AG08396 (cell line): ENCODE results near the gene CYP4F3.
"Not testable (repeated sequence)": the region's sequence is repeated elsewhere in the genome, so short reads cannot be mapped to it uniquely, and the experiment has no call there.

ENCODE experiments used
- DNase-seq: peaks from one replicate; pipeline ENCODE4 v3.0.0; 2012; ENCODE audit warnings: low spot score, mixed read lengths

The CYP4F3 gene

DNA sequence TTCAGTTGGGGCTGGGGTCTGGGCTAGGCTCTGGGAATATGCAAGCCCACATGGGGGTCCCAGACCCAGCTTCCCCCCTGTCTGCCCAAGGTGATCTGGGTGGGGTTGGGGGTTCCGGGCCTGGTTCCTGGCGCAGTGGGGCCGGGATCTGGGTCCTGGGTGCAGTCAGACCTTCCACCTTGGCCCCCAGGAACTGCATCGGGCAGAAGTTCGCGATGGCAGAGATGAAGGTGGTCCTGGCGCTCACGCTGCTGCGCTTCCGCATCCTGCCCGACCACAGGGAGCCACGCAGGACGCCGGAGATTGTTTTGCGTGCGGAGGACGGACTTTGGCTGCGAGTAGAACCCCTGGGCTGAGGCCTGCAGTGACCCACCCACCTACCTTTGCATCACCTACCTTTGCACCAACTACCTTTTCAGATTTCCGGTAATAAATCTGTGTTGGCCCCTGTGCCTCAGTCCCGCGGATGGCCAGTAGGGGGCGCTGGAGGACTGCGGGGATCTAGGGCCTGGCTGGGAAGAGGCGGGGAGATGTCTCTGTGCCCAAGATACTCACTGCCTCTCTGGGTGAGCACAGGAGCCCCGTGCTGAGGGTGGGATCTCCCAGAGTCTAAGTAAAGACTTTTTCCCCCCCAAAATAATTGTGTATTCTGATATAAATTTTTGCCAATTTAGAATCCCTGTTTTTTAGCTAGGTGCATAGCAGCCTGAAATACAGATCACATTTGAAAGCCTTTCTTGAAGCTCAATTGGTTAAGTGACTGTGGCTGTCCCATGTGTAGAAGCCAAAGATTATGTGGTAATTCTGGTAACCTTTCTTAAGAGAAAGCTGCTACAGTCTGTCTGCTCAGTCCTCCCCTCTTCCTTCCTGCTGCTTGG is 11.5 kb upstream of the CYP4F3 start:
- peak; percentile 81 for DNase-seq

- DNase-seq = peak; percentile 22
These were observed 8.9 kb upstream of the CYP4F3 start for GRCh38 chr19:15631817-15632216.

DNA sequence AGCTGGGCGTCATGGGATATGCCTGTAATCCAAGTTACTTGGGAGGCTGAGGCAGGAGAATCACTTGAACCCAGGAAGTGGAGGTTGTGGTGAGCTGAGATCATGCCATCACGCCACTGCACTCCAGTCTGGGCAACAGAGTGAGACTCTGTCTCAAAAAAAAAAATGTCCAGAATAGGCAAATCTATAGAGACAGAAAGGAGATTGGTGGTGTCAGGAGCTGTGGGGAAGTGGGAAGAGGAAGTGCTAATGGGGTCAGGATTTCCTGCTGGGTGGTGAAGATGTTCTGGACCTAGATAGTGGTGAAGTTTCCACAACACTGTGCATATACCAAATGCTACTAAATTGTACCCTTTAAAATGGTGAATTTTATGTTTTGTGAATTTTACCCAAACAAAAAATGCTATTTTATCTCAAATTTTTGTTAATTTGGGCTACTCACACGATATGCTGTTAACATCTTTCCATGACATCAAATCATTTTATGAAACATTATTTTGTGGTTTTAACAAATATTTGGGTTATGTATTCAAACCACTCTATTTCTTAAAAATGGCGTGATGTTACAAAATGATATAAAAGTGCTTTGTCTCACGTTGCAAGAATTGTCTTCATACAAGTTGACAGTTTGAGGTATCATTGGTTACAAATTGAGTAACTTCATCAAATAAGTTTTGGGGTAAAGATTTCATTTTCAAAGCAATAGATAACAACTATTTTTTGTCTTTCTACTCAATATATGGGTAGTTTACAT is 7.4 kb upstream of the CYP4F3 start:
- no peak for DNase-seq

GRCh38 chr19:15634105-15634504 is 6.6 kb upstream of the CYP4F3 start:
- no peak for DNase-seq

DNA sequence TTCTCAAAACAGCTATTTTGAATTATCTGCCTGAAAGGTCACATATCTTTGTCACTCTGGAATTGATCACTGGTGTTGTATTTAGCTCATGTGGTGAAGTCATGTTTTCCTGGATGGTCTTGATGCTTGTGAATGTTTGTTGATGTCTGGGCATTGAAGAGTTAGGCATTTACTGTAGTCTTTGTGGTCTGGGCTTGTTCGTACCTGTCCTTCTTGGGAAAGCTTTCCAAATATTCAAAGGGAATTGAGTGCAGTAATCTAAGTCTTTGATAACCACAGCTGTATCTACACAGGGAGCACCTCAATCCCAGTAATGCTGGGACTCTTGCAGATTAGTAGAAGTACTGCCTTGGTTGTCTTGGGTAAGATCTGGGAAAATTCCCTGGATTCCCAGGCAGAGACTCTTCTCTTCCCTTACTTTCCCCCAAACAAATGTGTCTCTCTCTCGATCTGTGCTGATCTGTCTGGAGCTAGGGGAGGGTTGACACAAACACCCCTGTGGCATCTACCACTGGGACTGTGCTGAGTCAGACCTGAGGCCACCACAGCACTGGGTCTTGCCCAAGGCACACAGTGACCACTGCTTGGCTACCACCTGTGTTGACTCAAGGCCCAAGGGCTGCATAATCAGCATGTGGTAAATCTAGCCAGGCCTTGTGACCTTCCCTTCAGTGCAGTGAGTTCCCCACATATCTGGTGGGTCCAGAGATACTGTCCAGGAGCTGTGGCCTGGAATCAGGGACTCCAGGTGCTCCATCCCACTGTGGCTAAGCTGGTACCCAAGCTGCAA is 5.5 kb upstream of the CYP4F3 start:
- no peak for DNase-seq

GRCh38 chr19:15636026-15636425 is 4.7 kb upstream of the CYP4F3 start:
- no peak for DNase-seq

DNA sequence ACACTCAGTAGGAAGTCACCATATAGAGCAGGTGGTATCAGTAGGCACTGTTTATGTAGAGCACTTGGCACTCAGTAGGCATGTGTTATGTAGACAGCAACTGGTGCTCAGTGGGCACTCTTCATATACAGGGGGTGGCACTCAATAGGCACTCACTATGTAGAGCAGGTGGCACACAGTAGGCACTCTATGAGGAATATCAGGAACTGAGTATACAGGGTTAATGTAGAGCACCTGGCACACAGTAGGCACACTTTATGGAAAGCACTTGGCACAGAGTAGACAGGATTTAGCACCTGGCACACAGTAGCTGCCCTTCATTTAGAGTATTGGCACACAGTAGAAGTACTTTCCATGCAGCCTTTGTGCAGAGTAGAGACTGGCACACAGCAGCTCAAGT is 1.1 kb upstream of the CYP4F3 start:
- DNase-seq = no peak

GRCh38 chr19:15640904-15641597 is 354 bp downstream of the CYP4F3 start:
- no peak for DNase-seq

DNA sequence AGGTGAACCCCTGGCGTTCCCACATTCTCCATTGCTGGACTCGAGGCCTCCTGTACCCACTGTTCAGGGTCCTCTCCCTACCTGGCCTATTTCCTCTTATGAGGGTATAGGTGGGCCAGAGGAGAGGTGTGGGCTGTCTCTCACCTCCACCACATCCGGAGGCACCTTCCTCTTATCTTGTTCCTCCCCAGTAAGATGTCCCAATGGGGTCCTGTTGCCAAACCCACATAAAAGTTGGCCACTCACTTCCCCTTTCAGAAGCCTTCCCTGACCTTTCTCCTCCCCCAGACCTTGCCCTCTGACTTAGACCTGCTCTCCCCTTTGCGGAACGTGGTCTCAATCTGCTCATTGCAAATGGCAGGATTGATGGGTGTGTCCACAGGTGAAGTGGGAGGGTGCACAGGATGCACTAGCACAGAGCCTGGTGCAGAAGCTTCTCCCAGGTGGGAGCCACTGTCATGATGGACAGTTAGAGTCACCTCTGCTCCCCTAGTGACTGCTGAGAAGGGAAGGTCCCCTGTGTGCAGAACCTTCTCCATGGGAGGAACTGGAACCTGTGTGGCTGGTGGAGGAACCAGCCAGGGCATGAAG is 1.3 kb downstream of the CYP4F3 start:
- no peak for DNase-seq

DNA sequence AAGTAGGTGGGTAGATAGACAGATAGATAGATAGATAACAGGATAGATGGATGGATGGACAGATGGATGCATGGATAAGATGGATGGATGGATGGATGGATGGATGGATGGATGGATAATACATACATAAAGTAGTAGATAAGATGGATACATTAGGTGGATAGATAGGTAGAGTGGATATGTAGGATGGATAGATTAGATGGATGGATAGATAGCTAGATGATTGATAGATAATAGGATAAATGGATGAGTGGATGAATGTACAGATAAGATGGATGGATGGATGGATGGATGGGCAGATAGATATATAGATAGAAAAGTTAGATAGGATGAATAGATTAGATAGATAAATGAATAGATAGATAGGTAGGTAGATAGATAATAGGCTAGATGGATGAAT is 2.1 kb downstream of the CYP4F3 start:
- DNase-seq = no peak

- no peak for DNase-seq
These were observed 2.7 kb downstream of the CYP4F3 start for GRCh38 chr19:15643387-15643786.

DNA sequence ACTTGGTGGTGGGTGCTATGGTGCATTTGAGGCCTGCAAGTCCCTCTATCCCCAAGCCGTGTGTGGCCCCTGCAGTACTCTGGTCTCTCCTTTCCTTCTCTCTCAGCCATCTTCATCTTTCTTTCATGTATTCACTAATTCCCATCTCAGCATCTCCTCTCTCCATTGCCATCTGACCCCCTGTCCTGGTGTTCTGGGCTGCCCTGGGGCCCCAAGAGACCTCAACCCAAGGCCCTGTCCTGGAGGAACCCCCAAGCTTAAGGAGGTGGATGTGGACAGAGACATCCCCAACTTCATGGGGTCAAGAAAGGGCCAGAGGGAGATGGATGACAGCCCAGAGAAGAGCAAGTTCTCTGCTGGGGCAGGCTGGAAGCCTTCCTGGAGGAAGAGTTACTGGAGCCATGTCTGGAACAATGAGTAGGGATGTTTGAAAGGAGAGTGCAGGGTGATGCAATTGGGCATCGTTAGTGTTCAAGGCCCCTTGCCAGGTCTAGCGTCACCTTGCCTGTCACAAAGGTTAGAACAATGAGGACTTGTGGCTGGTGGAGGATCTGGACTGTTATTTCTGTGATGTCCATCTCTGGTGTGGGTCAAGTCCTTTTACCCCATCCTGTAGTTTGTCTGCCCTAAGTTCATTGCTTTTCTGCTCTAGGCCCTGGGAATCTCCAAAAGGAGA is 3.5 kb downstream of the CYP4F3 start:
- no peak for DNase-seq

GRCh38 chr19:15644816-15645215 is 4.1 kb downstream of the CYP4F3 start:
- no peak for DNase-seq

- DNase-seq = no peak
These were observed 8.8 kb downstream of the CYP4F3 start for GRCh38 chr19:15649526-15649925.

DNA sequence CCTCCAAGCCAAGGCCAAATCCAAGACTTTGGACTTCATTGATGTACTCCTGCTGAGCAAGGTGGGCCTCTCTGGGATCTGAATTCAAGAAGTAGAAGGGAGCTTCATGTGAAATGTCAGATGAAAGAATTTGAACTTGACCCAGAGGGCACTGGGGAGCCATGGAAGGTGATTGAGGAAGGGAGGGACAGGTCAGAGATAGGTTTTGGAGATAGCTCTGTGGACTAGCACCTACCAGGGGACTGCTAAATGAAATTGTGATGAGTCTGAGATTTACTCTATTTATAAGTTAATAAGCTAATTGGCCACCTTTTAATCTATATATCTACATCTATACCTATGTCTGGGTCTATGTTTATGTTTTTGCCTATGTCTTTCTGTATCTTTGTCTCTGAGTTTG is 9.4 kb downstream of the CYP4F3 start:
- DNase-seq = not testable (repeated sequence)

GRCh38 chr19:15651791-15652190 is 11.1 kb downstream of the CYP4F3 start:
- DNase-seq = no peak

DNA sequence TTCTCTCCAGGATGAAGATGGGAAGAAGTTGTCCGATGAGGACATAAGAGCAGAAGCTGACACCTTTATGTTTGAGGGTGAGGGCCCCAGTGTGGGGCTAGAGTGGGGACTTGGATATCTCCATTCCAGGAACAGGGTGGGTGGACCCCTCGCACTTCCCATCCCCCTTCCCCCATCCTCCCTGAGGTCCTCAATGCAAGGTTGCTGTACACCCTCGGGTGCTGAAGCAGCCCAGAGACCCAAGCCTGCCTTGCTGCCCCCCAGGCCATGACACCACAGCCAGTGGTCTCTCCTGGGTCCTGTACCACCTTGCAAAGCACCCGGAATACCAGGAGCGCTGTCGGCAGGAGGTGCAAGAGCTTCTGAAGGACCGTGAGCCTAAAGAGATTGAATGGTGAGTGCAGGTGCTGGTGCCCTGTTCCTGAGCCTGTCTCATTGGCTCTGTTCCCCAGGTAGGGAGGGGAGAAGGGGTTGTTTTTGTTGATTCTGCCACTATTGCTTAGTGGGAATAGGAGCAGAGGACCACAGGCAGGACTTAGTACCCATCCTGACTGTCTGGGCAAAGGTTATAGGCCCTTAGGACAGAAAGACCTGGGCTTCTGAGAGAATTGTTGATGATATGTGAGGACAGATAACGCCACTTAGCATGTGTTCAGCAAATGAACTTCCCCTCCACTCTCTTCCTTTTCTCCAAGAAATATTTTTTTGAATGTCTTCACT is 12.0 kb downstream of the CYP4F3 start:
- no peak for DNase-seq

- DNase-seq = no peak
These were observed 15.8 kb downstream of the CYP4F3 start for GRCh38 chr19:15656467-15656866.

GRCh38 chr19:15663247-15663646 is 22.6 kb downstream of the CYP4F3 start:
- DNase-seq = no peak

DNA sequence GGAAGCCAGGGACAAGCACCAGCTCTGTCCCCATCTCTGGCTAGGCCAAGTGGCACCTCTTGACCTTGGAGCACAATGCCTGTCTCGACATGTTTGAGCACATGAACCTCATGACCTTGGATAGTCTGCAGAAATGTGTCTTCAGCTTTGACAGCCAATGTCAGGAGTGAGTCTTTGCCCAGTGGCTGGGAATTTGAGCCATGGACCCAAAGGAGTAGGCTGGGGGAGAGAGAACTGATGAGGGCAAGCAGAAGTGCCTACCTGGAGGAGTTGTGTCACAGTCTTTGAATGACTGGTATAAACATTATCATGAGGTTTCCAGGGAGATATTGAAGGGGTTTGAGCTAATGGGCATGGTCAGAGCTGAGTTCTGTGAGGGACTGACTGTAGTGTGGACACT is 25.5 kb downstream of the CYP4F3 start:
- DNase-seq = no peak
